Activated CD8-positive, alpha-beta T cell treated with anti-CD3 and anti-CD28 coated beads for 36 hours (primary cell): ENCODE data around the gene ANKRD26. TPM values are rescaled to one million over a fixed set of nuclear protein-coding genes. Genes with fewer than 3 reads are reported as not detected.
"Not testable (repeated sequence)": the region's sequence is repeated elsewhere in the genome, so short reads cannot be mapped to it uniquely, and the experiment has no call there.

Experiments used
- ATAC-seq: fragments of 200-7000 bp; cut with Tn5 transposase; one replicate; pipeline ENCODE4 v1.10.0; 2021; ENCODE audit warnings: mild to moderate bottlenecking, moderate library complexity
- CTCF ChIA-PET: fragments of 350-600 bp; sonication (Branson Sonifier 250); formaldehyde crosslinking; loops from one replicate; lab custom pipeline; 2021; ENCODE audit warnings: antibody characterized with exemption; lab: Charles Lee
- POLR2A ChIA-PET: fragments of 350-600 bp; sonication (Branson Sonifier 250); formaldehyde crosslinking; loops from one replicate; lab custom pipeline; 2021; ENCODE audit warnings: antibody characterized with exemption; lab: Charles Lee
- DNase-seq: peaks from one replicate; pipeline ENCODE4 v3.0.0-alpha.2; 2020
- H3K27ac Mint-ChIP-seq: one replicate; pipeline ENCODE4 v1.8.0; 2021; ENCODE audit warnings: mild to moderate bottlenecking, mixed read lengths
- H3K27me3 Mint-ChIP-seq: one replicate; pipeline ENCODE4 v1.8.0; 2021; ENCODE audit warnings: mixed read lengths
- H3K36me3 Mint-ChIP-seq: one replicate; pipeline ENCODE4 v1.8.0; 2021; ENCODE audit warnings: low read depth, mixed read lengths
- H3K4me1 Mint-ChIP-seq: one replicate; pipeline ENCODE4 v1.8.0; 2021; ENCODE audit warnings: low read depth, mixed read lengths
- H3K4me3 Mint-ChIP-seq: one replicate; pipeline ENCODE4 v1.8.0; 2021; ENCODE audit warnings: mild to moderate bottlenecking, moderate library complexity, mixed read lengths
- H3K9me3 Mint-ChIP-seq: one replicate; pipeline ENCODE4 v1.8.0; 2021; ENCODE audit warnings: mixed read lengths
- intact Hi-C: fragments of 100-400 bp; cut with micrococcal nuclease; formaldehyde crosslinking; loops from one replicate; pipeline ENCODE4 v1.10.0; 2022
- total RNA-seq, 2 experiments: library from RNA; stranded (reverse); gene quantifications; one replicate each; pipeline ENCODE4 v1.2.3, GENCODE V29; 2021
- TF ChIP-seq, protein P1 (sequence below): fragments of 200-600 bp; IDR thresholded peaks from one replicate; pipeline ENCODE4 v1.8.0; 2022; ENCODE audit warnings: antibody characterized with exemption, mild to moderate bottlenecking

Gene ANKRD26
- total RNA-seq, 2 experiments from 2014 or later, result 8.3 to 10.4 TPM

DNA sequence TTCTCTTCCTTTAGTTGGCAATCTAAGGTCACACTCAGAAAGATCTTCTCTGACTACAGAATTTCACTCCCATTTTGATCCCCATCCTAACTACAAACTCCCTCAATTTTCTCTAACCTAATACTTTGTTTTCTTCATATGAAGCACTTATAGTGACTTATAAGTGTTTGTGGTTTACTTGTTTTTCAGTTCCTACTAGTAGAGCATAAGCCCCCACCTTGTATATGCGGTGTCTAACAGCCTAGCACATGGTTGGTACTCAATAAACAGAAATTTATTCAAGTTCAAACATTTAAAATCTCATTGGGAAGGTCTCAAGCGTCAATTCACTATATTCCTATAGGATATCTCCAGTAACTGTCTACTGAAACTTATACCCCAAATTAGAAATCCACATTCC lies 35.2 kb downstream of the ANKRD26 start:
- TF ChIP-seq, protein P1, sequence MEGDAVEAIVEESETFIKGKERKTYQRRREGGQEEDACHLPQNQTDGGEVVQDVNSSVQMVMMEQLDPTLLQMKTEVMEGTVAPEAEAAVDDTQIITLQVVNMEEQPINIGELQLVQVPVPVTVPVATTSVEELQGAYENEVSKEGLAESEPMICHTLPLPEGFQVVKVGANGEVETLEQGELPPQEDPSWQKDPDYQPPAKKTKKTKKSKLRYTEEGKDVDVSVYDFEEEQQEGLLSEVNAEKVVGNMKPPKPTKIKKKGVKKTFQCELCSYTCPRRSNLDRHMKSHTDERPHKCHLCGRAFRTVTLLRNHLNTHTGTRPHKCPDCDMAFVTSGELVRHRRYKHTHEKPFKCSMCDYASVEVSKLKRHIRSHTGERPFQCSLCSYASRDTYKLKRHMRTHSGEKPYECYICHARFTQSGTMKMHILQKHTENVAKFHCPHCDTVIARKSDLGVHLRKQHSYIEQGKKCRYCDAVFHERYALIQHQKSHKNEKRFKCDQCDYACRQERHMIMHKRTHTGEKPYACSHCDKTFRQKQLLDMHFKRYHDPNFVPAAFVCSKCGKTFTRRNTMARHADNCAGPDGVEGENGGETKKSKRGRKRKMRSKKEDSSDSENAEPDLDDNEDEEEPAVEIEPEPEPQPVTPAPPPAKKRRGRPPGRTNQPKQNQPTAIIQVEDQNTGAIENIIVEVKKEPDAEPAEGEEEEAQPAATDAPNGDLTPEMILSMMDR, result no peak
- ChIA-PET POLR2A (no interaction called here), CTCF (no interaction called here)
- H3K36me3 Mint-ChIP-seq, result peaks cover 26% of the 10 kb centered on the region
- peaks cover 4% of the 10 kb centered on the region for H3K4me1 Mint-ChIP-seq
- intact Hi-C loops, result no loop called here
- no peaks in the 10 kb centered on the region for H3K27me3 Mint-ChIP-seq
- H3K27ac Mint-ChIP-seq, result no peak overlapping the region
- DNase-seq (no peak), ATAC-seq (no peak)
- H3K4me3 Mint-ChIP-seq, result no peak overlapping the region
- H3K9me3 Mint-ChIP-seq, result no peaks in the 10 kb centered on the region

DNA sequence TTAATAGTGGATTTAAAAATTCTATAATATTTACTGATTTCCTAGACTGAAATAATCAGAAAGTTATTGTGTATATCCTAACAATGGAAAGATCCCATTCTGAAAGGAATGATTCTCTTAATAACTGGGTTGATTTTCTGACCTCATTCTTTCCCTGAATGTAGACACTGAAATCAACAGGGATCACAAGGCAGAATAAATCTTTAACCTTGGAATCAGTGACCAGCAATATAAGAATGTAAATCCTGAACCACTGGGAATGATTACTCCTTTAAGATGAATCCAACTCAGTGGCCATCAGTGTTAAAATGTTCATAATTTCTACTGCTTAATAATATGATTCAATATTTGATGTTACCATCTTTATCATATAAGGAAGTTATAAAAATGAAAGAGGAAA lies 47.6 kb downstream of the ANKRD26 start:
- TF ChIP-seq, protein P1, result no peak
- intact Hi-C loops, result no loop called here

DNA sequence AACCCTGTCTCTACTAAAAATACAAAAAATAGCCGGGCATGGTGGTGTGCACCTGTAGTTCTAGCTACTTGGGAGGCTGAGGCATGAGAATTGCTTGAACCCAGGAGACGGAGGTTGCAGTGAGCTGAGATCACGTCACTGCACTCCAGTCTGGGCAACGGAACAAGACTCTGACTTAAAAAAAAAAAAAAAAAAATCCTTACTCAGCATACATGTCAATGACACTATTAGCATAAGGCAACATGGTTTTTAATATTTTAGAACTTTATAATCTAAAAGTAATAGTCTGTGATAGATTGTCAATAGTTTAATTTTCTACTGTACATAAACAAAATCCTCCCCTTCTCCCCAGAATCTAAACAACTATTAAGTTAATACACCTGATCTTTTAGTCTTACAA lies 55.0 kb downstream of the ANKRD26 start:
- DNase-seq, H3K27me3 Mint-ChIP-seq, H3K4me1 Mint-ChIP-seq, H3K4me3 Mint-ChIP-seq, intact Hi-C loops, POLR2A ChIA-PET, H3K9me3 Mint-ChIP-seq, H3K27ac Mint-ChIP-seq, ATAC-seq: not testable (repeated sequence)
- peaks cover 12% of the 10 kb centered on the region for H3K36me3 Mint-ChIP-seq
- CTCF ChIA-PET, result interaction anchor here (1.8 to 2.0 kb wide), 2 partner anchors 15 to 20 kb away, joined by 4 to 6 read pairs; no protein-coding TSS in a partner anchor

More for the DNA sequence above, 47.6 kb downstream of the ANKRD26 start:
- H3K9me3 Mint-ChIP-seq, result no peaks in the 10 kb centered on the region
- ChIA-PET CTCF (no interaction called here), POLR2A (no interaction called here)
- H3K4me1 Mint-ChIP-seq, result no peaks in the 10 kb centered on the region
- ATAC-seq, result no peak
- no peak for DNase-seq
- H3K27ac Mint-ChIP-seq, result no peak overlapping the region
- no peaks in the 10 kb centered on the region for H3K27me3 Mint-ChIP-seq
- peaks cover 2% of the 10 kb centered on the region for H3K36me3 Mint-ChIP-seq
- H3K4me3 Mint-ChIP-seq, result no peak overlapping the region

DNA sequence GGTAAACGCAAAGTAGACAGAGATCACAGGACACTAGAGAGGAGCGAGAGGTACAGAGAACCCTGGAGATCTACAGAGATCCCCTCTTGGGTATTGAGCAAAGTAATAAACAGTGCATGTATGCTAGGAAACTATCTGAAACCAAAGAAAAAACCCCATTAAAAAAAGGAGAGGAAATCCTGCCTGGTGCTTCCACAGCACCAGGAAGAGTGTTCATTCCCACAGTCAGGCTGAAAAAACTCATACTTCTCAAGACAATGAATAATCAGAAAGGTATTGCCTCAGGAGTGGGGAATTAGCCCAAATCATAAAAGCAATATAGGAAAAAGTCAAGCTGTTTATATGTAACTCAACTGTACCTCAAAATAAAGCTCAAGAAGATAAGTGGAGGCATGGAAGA lies 59.1 kb downstream of the ANKRD26 start:
- intact Hi-C loops, result no loop called here
- no peaks in the 10 kb centered on the region for H3K4me1 Mint-ChIP-seq
- DNase-seq, result no peak
- H3K36me3 Mint-ChIP-seq, result peaks cover 18% of the 10 kb centered on the region
- no peak overlapping the region for H3K27ac Mint-ChIP-seq
- H3K27me3 Mint-ChIP-seq, result no peaks in the 10 kb centered on the region
- ATAC-seq, result no peak
- no peak overlapping the region for H3K4me3 Mint-ChIP-seq
- POLR2A ChIA-PET, result interaction anchor here (0.7 kb wide), 1 partner anchor 43 kb away, joined by 3 read pairs; no protein-coding TSS in a partner anchor
- H3K9me3 Mint-ChIP-seq, result no peaks in the 10 kb centered on the region
- CTCF ChIA-PET, result no interaction called here
- TF ChIP-seq, protein P1, result no peak

DNA sequence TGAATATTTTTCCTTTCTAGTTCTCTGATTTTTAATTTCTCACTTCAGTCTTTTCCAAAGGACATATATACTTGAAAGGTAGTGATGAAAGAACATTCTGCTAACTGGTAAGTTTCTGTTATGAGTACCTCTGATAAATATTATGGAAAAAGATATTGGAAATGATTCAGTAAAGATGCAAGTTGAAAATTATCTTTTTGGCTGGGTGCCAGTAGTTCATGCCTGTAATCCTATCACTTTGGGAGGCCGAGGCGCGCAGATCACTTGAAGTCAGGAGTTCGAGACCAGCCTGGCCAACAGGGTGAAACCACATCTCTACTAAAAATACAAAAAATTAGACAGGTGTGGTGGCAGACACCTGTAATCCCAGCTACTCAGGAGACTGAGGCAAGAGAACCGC lies 62.1 kb downstream of the ANKRD26 start:
- H3K4me1 Mint-ChIP-seq, result peaks cover 11% of the 10 kb centered on the region
- H3K27me3 Mint-ChIP-seq, result no peaks in the 10 kb centered on the region
- H3K4me3 Mint-ChIP-seq, result no peak overlapping the region
- no peak overlapping the region for H3K27ac Mint-ChIP-seq
- no peaks in the 10 kb centered on the region for H3K9me3 Mint-ChIP-seq
- CTCF ChIA-PET, result no interaction called here
- intact Hi-C loops, result no loop called here
- TF ChIP-seq, protein P1, result no peak
- POLR2A ChIA-PET, result no interaction called here
- no peak for DNase-seq
- H3K36me3 Mint-ChIP-seq, result peaks cover 22% of the 10 kb centered on the region
- ATAC-seq, result no peak

- no peak for DNase-seq
- POLR2A ChIA-PET, result no interaction called here
- Mint-ChIP-seq H3K4me1 (peaks cover 13% of the 10 kb centered on the region), H3K27me3 (no peaks in the 10 kb centered on the region), H3K9me3 (no peaks in the 10 kb centered on the region), H3K4me3 (no peak overlapping the region), H3K27ac (no peak overlapping the region), H3K36me3 (peaks cover 15% of the 10 kb centered on the region)
- TF ChIP-seq, protein P1, result no peak
- no peak for ATAC-seq
- CTCF ChIA-PET, result no interaction called here
- intact Hi-C loops, result no loop called here
These were observed 65.1 kb downstream of the ANKRD26 start for GRCh38 chr10:27035163-27035562.
